Measurements from ENCODE around the gene PRKAR2A. TPM values are rescaled to one million over a fixed set of nuclear protein-coding genes. Genes with fewer than 3 reads are reported as not detected.

Gene PRKAR2A
- total and polyA plus RNA-seq, 2 donors (not counting 3 experiments of a cell fraction or from before 2014, with no cell fraction given): 8.6 to 69.9 TPM

DNA sequence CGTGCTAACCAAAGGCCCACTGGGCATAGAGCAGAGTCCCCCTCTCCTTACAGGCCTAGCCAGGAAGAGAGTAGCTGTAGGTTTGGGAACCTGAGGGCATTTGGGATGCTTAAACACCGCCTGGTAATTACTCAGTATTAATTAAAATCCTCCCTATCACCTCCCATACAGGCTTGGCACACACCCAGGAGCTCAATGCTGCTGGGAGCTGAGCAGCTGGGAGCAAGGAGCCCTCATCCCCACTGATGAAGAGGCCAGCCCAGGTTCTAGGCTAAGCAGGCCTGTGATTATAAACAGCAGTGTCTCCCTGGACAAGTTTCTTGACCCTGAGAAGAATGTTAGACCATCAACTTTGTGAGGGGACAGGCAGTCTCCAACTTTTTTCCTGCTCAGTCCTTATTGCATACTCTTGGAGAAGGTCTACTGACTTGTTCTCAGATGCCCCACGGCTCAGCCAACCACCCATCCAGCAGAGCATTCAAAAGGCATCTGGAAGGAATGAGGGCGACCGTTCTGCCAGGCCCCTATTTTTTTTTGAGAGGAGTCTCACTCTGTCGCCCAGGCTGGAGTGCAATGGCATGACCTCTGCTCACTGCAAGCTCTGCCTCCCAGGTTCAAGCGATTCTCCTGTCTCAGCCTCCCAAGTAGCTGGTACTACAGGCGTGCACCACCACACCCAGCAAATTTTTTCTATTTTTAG is 1.3 kb upstream of the PRKAR2A start:
- Histone ChIP-seq H3K9me3 (replicated peaks; ENCODE audit: control insufficient read depth, insufficient read depth, low read length) (no peaks in the 10 kb centered on the region), H3K27ac (ENCODE audit: insufficient read depth, low read depth, low read length) (no peak overlapping the region), H3K4me2 (ENCODE audit: insufficient read depth, low read length) (no peak overlapping the region), H3K36me3 (ENCODE audit: control insufficient read depth in 2 of 2, extremely low read depth in 1 of 2, insufficient read depth in 2 of 2, low read length in 2 of 2) (no peaks in the 10 kb centered on the region), H2AFZ (ENCODE audit: low read depth, low read length) (no peak overlapping the region), H3K9ac (replicated peaks; ENCODE audit: extremely low read depth, insufficient read depth, low read length) (no peak overlapping the region), H4K20me1 (replicated peaks; ENCODE audit: control insufficient read depth, extremely low read depth, insufficient read depth, low read length) (no peaks in the 10 kb centered on the region), H3K79me2 (ENCODE audit: control insufficient read depth, insufficient read depth, low read length) (peaks cover 17% of the 10 kb centered on the region), H3K9me1 (replicated peaks; ENCODE audit: control insufficient read depth, extremely low read depth, insufficient read depth, low read length) (no peaks in the 10 kb centered on the region), H3K4me3 (replicated peaks in 1 of 3; ENCODE audit: insufficient read depth in 1 of 3, low read depth in 1 of 3, low read length in 3 of 3) (no peak overlapping the region), H3K27me3 (ENCODE audit: control insufficient read depth in 2 of 2, insufficient read depth in 2 of 2, low read length in 2 of 2) (no peaks in the 10 kb centered on the region), H3K4me1 (ENCODE audit: control insufficient read depth, extremely low read depth, insufficient read depth, low read length) (peaks cover 9% of the 10 kb centered on the region)
- TF ChIP-seq, protein P1, sequence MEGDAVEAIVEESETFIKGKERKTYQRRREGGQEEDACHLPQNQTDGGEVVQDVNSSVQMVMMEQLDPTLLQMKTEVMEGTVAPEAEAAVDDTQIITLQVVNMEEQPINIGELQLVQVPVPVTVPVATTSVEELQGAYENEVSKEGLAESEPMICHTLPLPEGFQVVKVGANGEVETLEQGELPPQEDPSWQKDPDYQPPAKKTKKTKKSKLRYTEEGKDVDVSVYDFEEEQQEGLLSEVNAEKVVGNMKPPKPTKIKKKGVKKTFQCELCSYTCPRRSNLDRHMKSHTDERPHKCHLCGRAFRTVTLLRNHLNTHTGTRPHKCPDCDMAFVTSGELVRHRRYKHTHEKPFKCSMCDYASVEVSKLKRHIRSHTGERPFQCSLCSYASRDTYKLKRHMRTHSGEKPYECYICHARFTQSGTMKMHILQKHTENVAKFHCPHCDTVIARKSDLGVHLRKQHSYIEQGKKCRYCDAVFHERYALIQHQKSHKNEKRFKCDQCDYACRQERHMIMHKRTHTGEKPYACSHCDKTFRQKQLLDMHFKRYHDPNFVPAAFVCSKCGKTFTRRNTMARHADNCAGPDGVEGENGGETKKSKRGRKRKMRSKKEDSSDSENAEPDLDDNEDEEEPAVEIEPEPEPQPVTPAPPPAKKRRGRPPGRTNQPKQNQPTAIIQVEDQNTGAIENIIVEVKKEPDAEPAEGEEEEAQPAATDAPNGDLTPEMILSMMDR (IDR thresholded peaks at IDR 0.05; ENCODE audit: extremely low read depth in 1 of 2, insufficient read depth in 1 of 2, low read depth in 1 of 2, low read length in 2 of 2): no peak
- TF ChIP-seq POLR2A (IDR thresholded peaks at IDR 0.05; ENCODE audit: low read depth, low read length) (no peak), FOS (IDR thresholded peaks at IDR 0.05; ENCODE audit: borderline replicate concordance, insufficient read depth, low read length) (no peak), GATA2 (IDR thresholded peaks at IDR 0.05; ENCODE audit: insufficient read depth, insufficient read length, low read depth, low read length) (no peak), MYC (IDR thresholded peaks at IDR 0.05; ENCODE audit: low read depth, low read length) (no peak), EZH2 (IDR thresholded peaks at IDR 0.05; ENCODE audit: borderline replicate concordance, low read depth, low read length, severe bottlenecking) (no peak), POLR2AphosphoS5 (IDR thresholded peaks at IDR 0.05; ENCODE audit: insufficient read depth, low read depth, low read length) (no peak), JUN (IDR thresholded peaks at IDR 0.05; ENCODE audit: borderline replicate concordance, insufficient read depth, insufficient read length, low read depth) (no peak)
- TF ChIP-seq, protein P2, sequence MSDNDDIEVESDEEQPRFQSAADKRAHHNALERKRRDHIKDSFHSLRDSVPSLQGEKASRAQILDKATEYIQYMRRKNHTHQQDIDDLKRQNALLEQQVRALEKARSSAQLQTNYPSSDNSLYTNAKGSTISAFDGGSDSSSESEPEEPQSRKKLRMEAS (IDR thresholded peaks at IDR 0.05; ENCODE audit: insufficient read depth, insufficient read length): no peak
- ChIA-PET CTCF (no interaction called here), POLR2A (no interaction called here)
- intact Hi-C loops (cut with micrococcal nuclease) (loop anchor here (5.0 kb wide), 1 partner anchor 48 kb away; the partner anchor contains the start of gene SLC25A20), dilution Hi-C loops (cut with MboI; ENCODE audit: extremely low pct_ligation_motif_present, low sequenced_read_pairs) (no loop called here)
- FAIRE-seq (no peak), DNase-seq (ENCODE audit: low read depth, low spot score) (no peak)
- BruUV-seq (replicated peaks): no TSS peak

All from endothelial cell of umbilical vein (primary cell).